Lung (tissue), 12 donors: ENCODE results near the gene C4A. TPM values are rescaled to one million over a fixed set of nuclear protein-coding genes. Genes with fewer than 3 reads are reported as not detected.
A peak's percentile ranks its signal among the peaks of the same experiment; 100 is the strongest.
"Not testable (repeated sequence)": the region's sequence is repeated elsewhere in the genome, so short reads cannot be mapped to it uniquely, and the experiment has no call there.

ENCODE experiments used
- ATAC-seq: fragments of 200-7000 bp; cut with Tn5 transposase; one replicate; pipeline ENCODE4 v1.9.1; 2020; ENCODE audit warnings: moderate number of reproducible peaks; ENCODE audit not compliant: insufficient read depth, low FRiP score
- DNase-seq, 3 donors: peaks; one replicate each; pipeline ENCODE4 v3.0.0-alpha.2; 2013 to 2017
- H3K27ac ChIP-seq, 2 donors: one replicate each; pipeline ENCODE4 v1.5.1; 2013; ENCODE audit warnings: mild to moderate bottlenecking in 2 of 2, moderate library complexity in 2 of 2, control low read depth in 1 of 2, inconsistent platforms in 1 of 2, low read depth in 1 of 2, low read length in 1 of 2
- H3K27me3 ChIP-seq, 3 donors: one replicate each; pipeline ENCODE4 v1.5.1; 2013; ENCODE audit warnings: low read length in 2 of 3; ENCODE audit not compliant: control insufficient read depth in 3 of 3, insufficient read depth in 3 of 3
- H3K36me3 ChIP-seq, 4 donors: one replicate each; pipeline ENCODE4 v1.5.1; 2013; ENCODE audit warnings: low read length in 4 of 4, mild to moderate bottlenecking in 1 of 4, moderate library complexity in 1 of 4; ENCODE audit not compliant: control insufficient read depth in 4 of 4, insufficient read depth in 4 of 4
- H3K4me1 ChIP-seq, 5 donors: one replicate each; pipeline ENCODE4 v1.5.1; 2013; ENCODE audit warnings: low read length in 5 of 5, mild to moderate bottlenecking in 2 of 5, moderate library complexity in 1 of 5; ENCODE audit not compliant: control insufficient read depth in 5 of 5, insufficient read depth in 5 of 5
- H3K4me3 ChIP-seq: one replicate; pipeline ENCODE4 v1.5.1; 2013; ENCODE audit warnings: mild to moderate bottlenecking, control low read depth, moderate library complexity
- H3K9ac ChIP-seq, 2 donors: one replicate each; pipeline ENCODE4 v1.5.1; 2013; ENCODE audit warnings: low read length in 2 of 2, control low read depth in 1 of 2; ENCODE audit not compliant: insufficient read depth in 1 of 2
- H3K9me3 ChIP-seq, 4 donors: one replicate each; pipeline ENCODE4 v1.5.1; 2013; ENCODE audit warnings: low read length in 3 of 4, mild to moderate bottlenecking in 1 of 4, moderate library complexity in 1 of 4; ENCODE audit not compliant: control insufficient read depth in 4 of 4, insufficient read depth in 3 of 4
- WGBS, 2 donors: extraction: QIAGEN DNeasy Blood & Tissue Kit; methylation state at CpG; one replicate each; pipeline ENCODE4 v1.1.7; 2013; 5-methylcytosine and 5-hydroxymethylcytosine counted together
- polyA plus RNA-seq, 2 donors: library from polyadenylated mRNA; stranded (reverse); fragments of 200-250 nt; gene quantifications; one replicate each; pipeline ENCODE4 v1.2.1, GENCODE V29; 2013
- total RNA-seq, 2 donors: library from RNA; depleted of rRNA in 1 of 2; stranded (reverse); fragments of >200 nt in 1 of 2; gene quantifications; one replicate each; pipeline ENCODE4 v1.2.1, GENCODE V29; 2014 to 2021
- TF ChIP-seq, protein P1 (sequence below): IDR thresholded peaks from 2 replicates; pipeline ENCODE4 v1.5.1; 2012; ENCODE audit warnings: mild to moderate bottlenecking; ENCODE audit errors: control extremely low read depth, extremely low read depth
- donor health status: control.
- donor health status: control.
- donor health status: Bipolar disorder and iron deficiency.
- donor health status: healthy.
- donor health status: DM: yes; HTN: yes; CAD: no.

The C4A gene
- total and polyA plus RNA-seq, 4 donors, result 48.3 to 284 (median 133) TPM

DNA sequence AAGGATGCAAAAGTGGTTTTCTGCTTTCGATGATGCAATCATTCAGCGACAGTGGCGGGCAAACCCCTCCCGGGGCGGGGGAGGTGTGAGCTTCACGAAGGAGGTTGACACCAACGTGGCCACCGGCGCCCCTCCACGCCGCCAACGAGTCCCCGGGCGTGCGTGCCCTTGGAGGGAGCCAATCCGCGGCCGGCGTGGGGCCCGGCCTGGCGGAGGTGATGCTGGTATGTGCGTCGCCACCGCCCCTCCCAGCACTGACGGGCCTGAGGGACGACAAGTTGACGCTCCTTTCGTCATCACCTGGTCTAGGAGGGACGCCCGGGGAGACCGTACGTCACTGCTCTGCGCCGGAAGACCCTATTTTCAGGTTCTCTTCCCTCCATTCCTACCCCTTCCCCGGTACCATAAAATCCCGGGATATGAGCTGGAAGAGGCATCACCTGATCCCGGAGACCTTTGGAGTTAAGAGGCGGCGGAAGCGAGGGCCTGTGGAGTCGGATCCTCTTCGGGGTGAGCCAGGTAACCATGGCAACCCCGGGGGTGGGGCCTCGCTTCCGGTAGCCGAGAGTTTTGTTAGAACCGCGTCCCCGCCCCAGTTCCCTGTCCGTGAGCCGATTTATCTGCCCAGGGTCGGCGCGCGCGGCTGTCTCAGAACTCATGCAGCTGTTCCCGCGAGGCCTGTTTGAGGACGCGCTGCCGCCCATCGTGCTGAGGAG is 9.7 kb upstream of the C4A start, which contains the start of gene DXO:
TSS of gene DXO (minus strand) at position 146 of the 716 bp plus-strand sequence. CDS start 463 bp downstream, outside the sequence.
- peak within 1 kb of the TSS; percentile 90 to 93 for H3K27ac ChIP-seq
- WGBS, 2 donors, result 0% methylated on average over 62 of the region's 62 CpGs
- no peaks in the 10 kb centered on the region for H3K27me3 ChIP-seq
- peak within 1 kb of the TSS; percentile 77 for H3K4me3 ChIP-seq
- H3K9me3 ChIP-seq, result no peaks in the 10 kb centered on the region
- peaks cover 5 to 25% (median 8%) of the 10 kb centered on the region in 5 donors for H3K4me1 ChIP-seq
- TF ChIP-seq, protein P1, sequence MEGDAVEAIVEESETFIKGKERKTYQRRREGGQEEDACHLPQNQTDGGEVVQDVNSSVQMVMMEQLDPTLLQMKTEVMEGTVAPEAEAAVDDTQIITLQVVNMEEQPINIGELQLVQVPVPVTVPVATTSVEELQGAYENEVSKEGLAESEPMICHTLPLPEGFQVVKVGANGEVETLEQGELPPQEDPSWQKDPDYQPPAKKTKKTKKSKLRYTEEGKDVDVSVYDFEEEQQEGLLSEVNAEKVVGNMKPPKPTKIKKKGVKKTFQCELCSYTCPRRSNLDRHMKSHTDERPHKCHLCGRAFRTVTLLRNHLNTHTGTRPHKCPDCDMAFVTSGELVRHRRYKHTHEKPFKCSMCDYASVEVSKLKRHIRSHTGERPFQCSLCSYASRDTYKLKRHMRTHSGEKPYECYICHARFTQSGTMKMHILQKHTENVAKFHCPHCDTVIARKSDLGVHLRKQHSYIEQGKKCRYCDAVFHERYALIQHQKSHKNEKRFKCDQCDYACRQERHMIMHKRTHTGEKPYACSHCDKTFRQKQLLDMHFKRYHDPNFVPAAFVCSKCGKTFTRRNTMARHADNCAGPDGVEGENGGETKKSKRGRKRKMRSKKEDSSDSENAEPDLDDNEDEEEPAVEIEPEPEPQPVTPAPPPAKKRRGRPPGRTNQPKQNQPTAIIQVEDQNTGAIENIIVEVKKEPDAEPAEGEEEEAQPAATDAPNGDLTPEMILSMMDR, result no peak
- DNase-seq (peak; percentile 96 to 99 (median 98)), ATAC-seq (peak; percentile 89)
- peaks cover 0 to 33% (median 13%) of the 10 kb centered on the region in 4 donors for H3K36me3 ChIP-seq
- peak within 1 kb of the TSS; percentile 88 to 97 for H3K9ac ChIP-seq

DNA sequence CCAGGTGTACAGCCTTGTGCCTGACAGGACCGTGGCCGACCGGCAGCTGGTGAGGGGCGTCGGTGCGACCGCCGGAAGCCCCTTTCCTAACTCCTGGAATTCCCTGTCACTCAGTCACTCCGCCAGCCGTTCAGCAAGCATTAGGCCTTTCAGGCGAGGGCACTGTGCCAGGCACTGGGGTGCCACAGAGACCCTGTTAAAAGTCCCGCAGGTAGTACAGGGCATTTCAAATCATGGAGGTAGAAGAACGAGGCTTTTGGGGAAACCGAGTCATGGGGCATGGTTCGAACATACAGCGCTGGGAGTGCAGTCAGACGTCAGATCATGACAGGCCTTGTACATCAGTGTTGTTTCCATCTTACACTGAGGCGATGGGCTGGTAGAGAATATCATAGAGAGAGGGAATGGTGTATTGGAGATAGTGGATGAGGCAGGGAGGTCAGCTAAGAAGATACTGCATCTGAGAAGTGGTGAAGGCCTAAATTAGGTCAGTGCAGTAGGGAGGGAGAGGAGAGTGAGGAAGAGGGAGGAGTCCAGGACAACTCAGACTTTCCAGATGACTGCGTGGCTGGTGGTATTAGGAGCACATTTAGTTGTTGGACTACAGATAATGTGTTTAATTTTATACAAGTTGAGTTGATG is 9.0 kb upstream of the C4A start:
- Histone ChIP-seq H3K9me3 (no peaks in the 10 kb centered on the region), H3K36me3 (peaks cover 0 to 27% (median 8%) of the 10 kb centered on the region in 4 donors), H3K4me3 (peak overlapping the region; percentile 77), H3K27me3 (no peaks in the 10 kb centered on the region), H3K4me1 (peaks cover 5 to 25% (median 8%) of the 10 kb centered on the region in 5 donors), H3K9ac (peak overlapping the region; percentile 88 to 97), H3K27ac (peak overlapping the region; percentile 90 to 93)
- DNase-seq (peak in 2 of 3 donors; percentile 9 to 25), ATAC-seq (no peak)
- TF ChIP-seq, protein P1, result no peak
- WGBS, 2 donors, result 10 to 11% methylated on average over 19 of the region's 19 CpGs

DNA sequence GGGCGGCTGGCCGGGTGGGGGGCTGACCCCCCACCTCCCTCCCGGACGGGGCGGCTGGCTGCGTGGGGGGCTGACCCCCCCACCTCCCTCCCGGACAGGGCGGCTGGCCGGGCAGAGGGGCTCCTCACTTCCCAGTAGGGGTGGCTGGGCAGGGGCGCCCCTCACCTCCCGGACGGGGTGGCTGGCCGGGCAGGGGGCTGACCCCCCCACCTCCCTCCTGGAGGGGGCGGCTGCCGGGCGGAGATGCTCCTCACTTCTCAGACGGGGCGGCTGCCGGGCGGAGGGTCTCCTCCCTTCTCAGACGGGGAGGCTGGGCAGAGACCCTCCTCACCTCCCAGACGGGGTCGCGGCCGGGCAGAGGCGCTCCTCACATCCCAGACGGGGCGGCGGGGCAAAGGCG is 5.8 kb upstream of the C4A start:
- H3K27ac ChIP-seq, H3K4me3 ChIP-seq, H3K27me3 ChIP-seq, DNase-seq, H3K9me3 ChIP-seq, ATAC-seq, H3K9ac ChIP-seq: not testable (repeated sequence)
- H3K4me1 ChIP-seq, result peaks cover 3 to 18% (median 8%) of the 10 kb centered on the region in 5 donors
- 95 to 97% methylated on average over 25 to 30 of the region's 30 CpGs for WGBS, 2 donors
- H3K36me3 ChIP-seq, result peaks cover 7 to 10% (median 9%) of the 10 kb centered on the region in 4 donors

DNA sequence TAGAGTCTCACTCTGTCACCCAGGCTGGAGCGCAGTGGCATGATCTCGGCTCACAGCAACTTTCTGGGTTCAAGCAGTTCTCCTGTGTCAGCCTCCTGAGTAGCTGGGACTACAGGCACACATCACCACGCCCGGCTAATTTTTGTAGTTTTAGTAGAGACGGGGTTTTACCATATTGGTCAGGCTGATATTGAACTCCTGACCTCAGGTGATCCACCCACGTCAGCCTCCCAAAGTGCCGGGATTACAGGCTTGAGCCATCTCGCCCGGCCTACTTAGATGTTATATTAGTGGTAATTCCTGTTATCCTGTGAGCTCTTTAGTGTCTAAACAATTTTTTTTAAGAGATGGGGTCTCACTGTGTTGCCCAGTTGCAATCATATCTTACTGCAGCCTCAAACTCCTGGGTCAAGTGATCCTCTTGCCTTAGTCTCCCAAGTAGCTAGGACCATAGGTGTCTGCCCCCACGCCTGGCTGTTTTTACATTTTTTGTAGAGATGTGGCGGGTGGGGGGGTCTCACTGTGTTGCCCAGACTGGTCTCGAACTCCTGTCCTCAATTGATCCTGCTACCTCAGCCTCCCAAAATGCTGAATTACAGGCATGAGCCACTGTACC is 3.9 kb upstream of the C4A start:
- DNase-seq, result peak in 1 of 3 donors; percentile 8
- 97% methylated on average over 12 of the region's 12 CpGs for WGBS, 2 donors
- TF ChIP-seq, protein P1, result no peak
- Histone ChIP-seq H3K36me3 (peaks cover 0 to 10% (median 9%) of the 10 kb centered on the region in 4 donors), H3K9me3 (no peaks in the 10 kb centered on the region), H3K4me1 (peaks cover 0 to 7% (median 4%) of the 10 kb centered on the region in 5 donors), H3K4me3 (no peak overlapping the region), H3K9ac (no peak overlapping the region), H3K27ac (no peak overlapping the region), H3K27me3 (no peaks in the 10 kb centered on the region)
- no peak for ATAC-seq
